ENCODE measurements around the gene CLSTN3. TPM values are rescaled to one million over a fixed set of nuclear protein-coding genes. Genes with fewer than 3 reads are reported as not detected.

CLSTN3 gene
- total and polyA plus RNA-seq, 2 of the 13 experiments (the other 11 are each of a cell fraction or from before 2014, with no cell fraction given), result 26.2 to 94.1 TPM

DNA sequence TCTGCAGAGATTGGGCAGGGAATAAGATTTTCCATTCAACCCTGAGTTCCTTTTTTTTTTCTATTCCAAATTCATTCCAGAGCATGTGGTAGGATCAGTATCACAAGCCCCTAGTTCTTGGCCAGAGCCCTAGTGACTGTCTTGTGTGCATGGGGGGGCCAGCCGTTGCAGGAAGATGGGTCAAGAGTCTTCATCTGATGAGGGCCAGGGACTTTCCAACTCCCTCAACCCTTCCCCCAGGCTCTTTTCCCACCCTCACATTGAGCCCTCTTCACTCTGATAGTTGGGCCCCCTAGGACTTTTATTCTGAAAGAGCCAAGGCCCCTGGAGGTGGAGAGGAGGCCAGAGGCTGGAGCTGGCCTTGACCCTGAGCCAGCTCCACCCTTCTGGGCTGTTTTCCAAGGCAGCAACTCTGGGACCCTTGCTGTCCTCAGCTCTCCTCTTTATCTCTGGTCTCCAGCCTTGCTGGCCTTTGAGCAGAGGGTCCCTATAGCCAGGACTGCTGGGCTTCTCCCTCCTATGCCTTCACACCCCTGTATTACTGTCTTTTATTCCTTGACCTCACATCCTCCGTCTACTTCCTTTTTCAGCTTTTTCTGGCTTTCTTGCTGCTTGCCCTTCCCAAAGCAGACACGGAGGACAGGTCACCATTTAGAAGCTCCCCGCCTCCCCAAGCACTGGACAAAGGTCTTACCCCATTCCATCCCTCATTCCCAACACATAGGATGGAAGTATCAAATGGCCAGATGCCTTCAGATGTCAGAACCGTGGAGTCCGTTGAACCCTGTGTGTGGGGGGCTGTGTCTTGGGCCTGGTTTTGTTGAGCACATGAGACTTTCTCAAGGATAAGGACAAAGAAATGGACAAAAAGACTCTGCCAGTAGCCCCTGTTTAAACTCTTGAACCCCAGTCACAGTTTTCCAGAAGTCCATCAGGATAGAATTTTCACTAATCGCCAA lies 7.1 kb upstream of the CLSTN3 start (continued):
- TF ChIP-seq, protein P1, sequence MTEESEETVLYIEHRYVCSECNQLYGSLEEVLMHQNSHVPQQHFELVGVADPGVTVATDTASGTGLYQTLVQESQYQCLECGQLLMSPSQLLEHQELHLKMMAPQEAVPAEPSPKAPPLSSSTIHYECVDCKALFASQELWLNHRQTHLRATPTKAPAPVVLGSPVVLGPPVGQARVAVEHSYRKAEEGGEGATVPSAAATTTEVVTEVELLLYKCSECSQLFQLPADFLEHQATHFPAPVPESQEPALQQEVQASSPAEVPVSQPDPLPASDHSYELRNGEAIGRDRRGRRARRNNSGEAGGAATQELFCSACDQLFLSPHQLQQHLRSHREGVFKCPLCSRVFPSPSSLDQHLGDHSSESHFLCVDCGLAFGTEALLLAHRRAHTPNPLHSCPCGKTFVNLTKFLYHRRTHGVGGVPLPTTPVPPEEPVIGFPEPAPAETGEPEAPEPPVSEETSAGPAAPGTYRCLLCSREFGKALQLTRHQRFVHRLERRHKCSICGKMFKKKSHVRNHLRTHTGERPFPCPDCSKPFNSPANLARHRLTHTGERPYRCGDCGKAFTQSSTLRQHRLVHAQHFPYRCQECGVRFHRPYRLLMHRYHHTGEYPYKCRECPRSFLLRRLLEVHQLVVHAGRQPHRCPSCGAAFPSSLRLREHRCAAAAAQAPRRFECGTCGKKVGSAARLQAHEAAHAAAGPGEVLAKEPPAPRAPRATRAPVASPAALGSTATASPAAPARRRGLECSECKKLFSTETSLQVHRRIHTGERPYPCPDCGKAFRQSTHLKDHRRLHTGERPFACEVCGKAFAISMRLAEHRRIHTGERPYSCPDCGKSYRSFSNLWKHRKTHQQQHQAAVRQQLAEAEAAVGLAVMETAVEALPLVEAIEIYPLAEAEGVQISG (CRISPR knock-in tag; IDR thresholded peaks at IDR 0.05), result 0 out of 2 replicates have a peak, but pooled peaks have one; percentile 32
- TF ChIP-seq NR2C2 (CRISPR knock-in tag; IDR thresholded peaks at IDR 0.05; ENCODE audit: borderline replicate concordance) (peak; percentile 35; the same call in 1 of the 2 replicates), NR2F6 (IDR thresholded peaks at IDR 0.05) (peak; percentile 93), NR2F6 (CRISPR knock-in tag; IDR thresholded peaks at IDR 0.05) (peak; percentile 91), TFDP2 (CRISPR knock-in tag; IDR thresholded peaks at IDR 0.05) (peak; percentile 20; the same call in 1 of the 2 replicates), MYNN (CRISPR knock-in tag; IDR thresholded peaks at IDR 0.05; ENCODE audit: low read depth) (peak; percentile 100), ARID4A (CRISPR knock-in tag; IDR thresholded peaks at IDR 0.05; ENCODE audit: borderline replicate concordance) (no peak), ZNF761 (CRISPR knock-in tag; conservative IDR thresholded peaks at IDR 0.05) (peak; percentile 78; the same call in 1 of the 2 replicates), ZNF570 (CRISPR knock-in tag; IDR thresholded peaks at IDR 0.05; ENCODE audit: borderline replicate concordance) (no peak), NR0B2 (CRISPR knock-in tag; IDR thresholded peaks at IDR 0.05) (0 out of 2 replicates have a peak, but pooled peaks have one; percentile 53), SP1 (IDR thresholded peaks at IDR 0.05) (no peak), SP1 (CRISPR knock-in tag; IDR thresholded peaks at IDR 0.05) (0 out of 2 replicates have a peak, but pooled peaks have one; percentile 36)
- TF ChIP-seq, protein P2, sequence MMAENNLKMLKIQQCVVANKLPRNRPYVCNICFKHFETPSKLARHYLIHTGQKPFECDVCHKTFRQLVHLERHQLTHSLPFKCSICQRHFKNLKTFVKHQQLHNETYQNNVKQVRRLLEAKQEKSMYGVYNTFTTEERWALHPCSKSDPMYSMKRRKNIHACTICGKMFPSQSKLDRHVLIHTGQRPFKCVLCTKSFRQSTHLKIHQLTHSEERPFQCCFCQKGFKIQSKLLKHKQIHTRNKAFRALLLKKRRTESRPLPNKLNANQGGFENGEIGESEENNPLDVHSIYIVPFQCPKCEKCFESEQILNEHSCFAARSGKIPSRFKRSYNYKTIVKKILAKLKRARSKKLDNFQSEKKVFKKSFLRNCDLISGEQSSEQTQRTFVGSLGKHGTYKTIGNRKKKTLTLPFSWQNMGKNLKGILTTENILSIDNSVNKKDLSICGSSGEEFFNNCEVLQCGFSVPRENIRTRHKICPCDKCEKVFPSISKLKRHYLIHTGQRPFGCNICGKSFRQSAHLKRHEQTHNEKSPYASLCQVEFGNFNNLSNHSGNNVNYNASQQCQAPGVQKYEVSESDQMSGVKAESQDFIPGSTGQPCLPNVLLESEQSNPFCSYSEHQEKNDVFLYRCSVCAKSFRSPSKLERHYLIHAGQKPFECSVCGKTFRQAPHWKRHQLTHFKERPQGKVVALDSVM (CRISPR knock-in tag; IDR thresholded peaks at IDR 0.05), result peak; percentile 59; the same call in 1 of the 2 replicates
- TF ChIP-seq, protein P3, sequence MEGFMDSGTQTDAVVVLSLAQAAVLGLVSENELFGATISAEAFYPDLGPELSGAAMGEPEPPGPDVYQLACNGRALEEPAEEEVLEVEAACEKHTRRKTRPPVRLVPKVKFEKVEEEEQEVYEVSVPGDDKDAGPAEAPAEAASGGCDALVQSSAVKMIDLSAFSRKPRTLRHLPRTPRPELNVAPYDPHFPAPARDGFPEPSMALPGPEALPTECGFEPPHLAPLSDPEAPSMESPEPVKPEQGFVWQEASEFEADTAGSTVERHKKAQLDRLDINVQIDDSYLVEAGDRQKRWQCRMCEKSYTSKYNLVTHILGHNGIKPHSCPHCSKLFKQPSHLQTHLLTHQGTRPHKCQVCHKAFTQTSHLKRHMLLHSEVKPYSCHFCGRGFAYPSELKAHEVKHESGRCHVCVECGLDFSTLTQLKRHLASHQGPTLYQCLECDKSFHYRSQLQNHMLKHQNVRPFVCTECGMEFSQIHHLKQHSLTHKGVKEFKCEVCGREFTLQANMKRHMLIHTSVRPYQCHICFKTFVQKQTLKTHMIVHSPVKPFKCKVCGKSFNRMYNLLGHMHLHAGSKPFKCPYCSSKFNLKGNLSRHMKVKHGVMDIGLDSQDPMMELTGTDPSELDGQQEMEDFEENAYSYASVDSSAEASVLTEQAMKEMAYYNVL (CRISPR knock-in tag; IDR thresholded peaks at IDR 0.05; ENCODE audit: borderline replicate concordance), result no peak

All from HepG2 (cell line).